HepG2 (cell line): ENCODE measurements around the gene ACYP2. TPM values are rescaled to one million over a fixed set of nuclear protein-coding genes. Genes with fewer than 3 reads are reported as not detected.

Source experiments
- CHCHD3 ChIP-seq: sonication (generic); formaldehyde crosslinking; IDR thresholded peaks from 2 replicates; pipeline ENCODE4 v1.8.0; 2022; ENCODE audit warnings: mild to moderate bottlenecking, missing genetic modification reagents, moderate library complexity
- GFI1 ChIP-seq: sonication (generic); formaldehyde crosslinking; IDR thresholded peaks from 2 replicates; pipeline ENCODE4 v1.5.0; 2020; ENCODE audit warnings: missing genetic modification reagents, mild to moderate bottlenecking, borderline replicate concordance
- HMGXB4 ChIP-seq, 2 experiments: sonication (generic) in 1 of 2; formaldehyde crosslinking in 1 of 2; IDR thresholded peaks; 2 replicates each; pipeline versions ENCODE4 v1.4.0 to v1.6.1; 2018 to 2020; ENCODE audit warnings: missing genetic modification reagents in 2 of 2, borderline replicate concordance in 1 of 2, low read depth in 1 of 2, mild to moderate bottlenecking in 1 of 2, missing biosample characterization in 1 of 2
- IRF1 ChIP-seq: sonication (generic); formaldehyde crosslinking; IDR thresholded peaks from 2 replicates; pipeline ENCODE4 v1.4.0; 2020; ENCODE audit warnings: low read depth, mild to moderate bottlenecking, missing genetic modification reagents
- KDM5A ChIP-seq: fragments of 200-600 bp; sonication (generic); IDR thresholded peaks from 2 replicates; pipeline ENCODE4 v1.7.0; 2018; ENCODE audit warnings: antibody characterized with exemption, mild to moderate bottlenecking, low read length, borderline replicate concordance
- MTF2 ChIP-seq: sonication (generic); formaldehyde crosslinking; IDR thresholded peaks from 2 replicates; pipeline ENCODE4 v1.5.0; 2020; ENCODE audit warnings: missing genetic modification reagents, borderline replicate concordance
- RAD21 ChIP-seq: fragments of 450-650 bp; formaldehyde crosslinking; IDR thresholded peaks from 2 replicates; pipeline ENCODE4 v1.5.0; 2020; ENCODE audit warnings: mild to moderate bottlenecking
- RFX1 ChIP-seq: fragments of 450-650 bp; IDR thresholded peaks from 2 replicates; pipeline ENCODE4 v1.6.1; 2017
- RNF2 ChIP-seq: fragments of 450-650 bp; conservative IDR thresholded peaks from 2 replicates; pipeline ENCODE4 v1.6.1; 2016; ENCODE audit warnings: low read depth
- SMYD3 ChIP-seq: sonication (generic); formaldehyde crosslinking; IDR thresholded peaks from 2 replicates; pipeline ENCODE4 v1.8.1; 2023; ENCODE audit warnings: mild to moderate bottlenecking, missing genetic modification reagents
- YEATS2 ChIP-seq: sonication (generic); formaldehyde crosslinking; IDR thresholded peaks from 2 replicates; pipeline ENCODE4 v1.4.0; 2020; ENCODE audit warnings: missing genetic modification reagents, borderline replicate concordance
- ZBTB14 ChIP-seq: sonication (generic); formaldehyde crosslinking; IDR thresholded peaks from 2 replicates; pipeline ENCODE4 v1.4.0; 2020; ENCODE audit warnings: missing genetic modification reagents
- ZNF205 ChIP-seq: IDR thresholded peaks from 2 replicates; pipeline ENCODE4 v1.6.1; 2018; ENCODE audit warnings: missing biosample characterization, missing genetic modification reagents
- ZNF253 ChIP-seq: sonication (generic); formaldehyde crosslinking; IDR thresholded peaks from 2 replicates; pipeline ENCODE4 v1.8.0; 2022; ENCODE audit warnings: mild to moderate bottlenecking, missing genetic modification reagents, borderline replicate concordance
- ZNF260 ChIP-seq: sonication (generic); formaldehyde crosslinking; IDR thresholded peaks from 2 replicates; pipeline ENCODE4 v1.4.0; 2020; ENCODE audit warnings: missing genetic modification reagents, low read depth, mild to moderate bottlenecking, borderline replicate concordance
- ZNF281 ChIP-seq: sonication (generic); formaldehyde crosslinking; IDR thresholded peaks from 2 replicates; pipeline ENCODE4 v1.4.0; 2020; ENCODE audit warnings: missing genetic modification reagents, borderline replicate concordance
- ZNF446 ChIP-seq: sonication (generic); formaldehyde crosslinking; IDR thresholded peaks from 2 replicates; pipeline ENCODE4 v1.5.0; 2020; ENCODE audit warnings: mild to moderate bottlenecking, missing genetic modification reagents
- ZNF512B ChIP-seq: sonication (generic); formaldehyde crosslinking; IDR thresholded peaks from 2 replicates; pipeline ENCODE4 v1.5.1; 2020; ENCODE audit warnings: missing genetic modification reagents, mild to moderate bottlenecking, borderline replicate concordance
- ZNF569 ChIP-seq: sonication (generic); formaldehyde crosslinking; IDR thresholded peaks from 2 replicates; pipeline ENCODE4 v1.5.0; 2020; ENCODE audit warnings: mild to moderate bottlenecking, missing genetic modification reagents, moderate library complexity, borderline replicate concordance
- ZNF580 ChIP-seq: IDR thresholded peaks from 2 replicates; pipeline ENCODE4 v1.6.1; 2016; ENCODE audit warnings: low read depth, borderline replicate concordance
- ZNF841 ChIP-seq: sonication (generic); formaldehyde crosslinking; IDR thresholded peaks from 2 replicates; pipeline ENCODE4 v1.8.1; 2023; ENCODE audit warnings: missing genetic modification reagents, borderline replicate concordance
- polyA plus RNA-seq, 8 experiments: library from polyadenylated mRNA; depleted of rRNA in 3 of 8; stranded (reverse) in 7 of 8; unstranded in 1 of 8; fragments of >200 nt; fragmentation: Illumina TruSeq in 4 of 8; extraction: Trizol in 4 of 8; gene quantifications; 2 replicates each; pipeline versions ENCODE4 v1.2.1 to v1.2.3, GENCODE V29; 2011 to 2016; ENCODE audit warnings: low read depth in 4 of 8, missing spikeins in 1 of 8, mixed read lengths in 1 of 8; ENCODE audit not compliant: insufficient read depth in 1 of 8
- total RNA-seq, 5 experiments: library from RNA; depleted of rRNA; stranded (reverse); fragments of >200 nt; fragmentation: Illumina TruSeq; extraction: Trizol; gene quantifications; 2 replicates each; pipeline ENCODE4 v1.2.3, GENCODE V29; 2016; ENCODE audit warnings: low read depth in 1 of 5

Gene ACYP2
- total and polyA plus RNA-seq, 2 of the 13 experiments (the other 11 are each of a cell fraction or from before 2014, with no cell fraction given) = 12.3 to 12.7 TPM

- no peak for TF ChIP-seq HMGXB4 (CRISPR knock-in tag; IDR thresholded peaks at IDR 0.05; ENCODE audit: borderline replicate concordance in 1 of 2, low read depth in 1 of 2)
- TF ChIP-seq ZNF205 (CRISPR knock-in tag) = 0 out of 2 replicates have a peak, but pooled peaks have one; percentile 63
- no peak for TF ChIP-seq ZNF281 (CRISPR knock-in tag)
- TF ChIP-seq ZNF580 (CRISPR knock-in tag) = no peak
- no peak for TF ChIP-seq ZNF253 (CRISPR knock-in tag)
- TF ChIP-seq ZNF260 (CRISPR knock-in tag) = no peak
- no peak for TF ChIP-seq IRF1 (CRISPR knock-in tag)
- no peak for TF ChIP-seq SMYD3 (CRISPR knock-in tag)
- no peak for TF ChIP-seq ZBTB14 (CRISPR knock-in tag)
- no peak for TF ChIP-seq YEATS2 (CRISPR knock-in tag)
- TF ChIP-seq ZNF512B = no peak
- no peak for TF ChIP-seq CHCHD3
- TF ChIP-seq ZNF841 = no peak
- peak; percentile 85 for TF ChIP-seq GFI1 (CRISPR knock-in tag)
- TF ChIP-seq RFX1 = no peak
- TF ChIP-seq KDM5A = no peak
- TF ChIP-seq ZNF569 (CRISPR knock-in tag) = no peak
- no peak for TF ChIP-seq ZNF446 (CRISPR knock-in tag)
- no peak for TF ChIP-seq MTF2 (CRISPR knock-in tag)
- no peak for TF ChIP-seq RAD21 (CRISPR knock-in tag)
- no peak for TF ChIP-seq RNF2
Observed at GRCh38 chr2:54143780-54144179, 28.4 kb downstream of the ACYP2 start (continued).
